Osteoblast (primary cell): Measurements from ENCODE around the gene DCAF6. TPM values are rescaled to one million over a fixed set of nuclear protein-coding genes. Genes with fewer than 3 reads are reported as not detected.
A peak's percentile ranks its signal among the peaks of the same experiment; 100 is the strongest.

Experiments
- DNase-seq: peaks from one replicate; pipeline ENCODE4 v3.0.0; 2011; ENCODE audit warnings: low spot score, mixed read lengths; ENCODE audit not compliant: insufficient read length; ENCODE audit errors: missing footprints
- H2AFZ ChIP-seq: 2 replicates; pipeline ENCODE4 v1.6.0; 2011; ENCODE audit warnings: mild to moderate bottlenecking, low read length
- H3K27ac ChIP-seq: 2 replicates; pipeline ENCODE4 v1.5.1; 2011; ENCODE audit warnings: mild to moderate bottlenecking, low read depth, low read length, moderate library complexity
- H3K27me3 ChIP-seq: 2 replicates; pipeline ENCODE4 v1.6.0; 2012; ENCODE audit warnings: mild to moderate bottlenecking, control low read depth, inconsistent platforms, low read length, moderate library complexity; ENCODE audit not compliant: insufficient read depth
- H3K36me3 ChIP-seq: 2 replicates; pipeline ENCODE4 v1.5.1; 2011; ENCODE audit warnings: mild to moderate bottlenecking, low read length, control low read depth, moderate library complexity; ENCODE audit not compliant: insufficient read depth
- H3K4me1 ChIP-seq: 2 replicates; pipeline ENCODE4 v1.5.1; 2011; ENCODE audit warnings: mild to moderate bottlenecking, low read length, control low read depth, moderate library complexity; ENCODE audit not compliant: insufficient read depth
- H3K4me2 ChIP-seq: 2 replicates; pipeline ENCODE4 v1.6.0; 2011; ENCODE audit warnings: mild to moderate bottlenecking, low read length; ENCODE audit not compliant: insufficient read depth
- H3K4me3 ChIP-seq: fragments of 200-600 bp; sonication (generic); 3 replicates; pipeline ENCODE4 v1.5.1; 2012; ENCODE audit warnings: mild to moderate bottlenecking, low read length, inconsistent platforms; ENCODE audit not compliant: insufficient read depth
- H3K79me2 ChIP-seq: 2 replicates; pipeline ENCODE4 v1.6.0; 2012; ENCODE audit warnings: mild to moderate bottlenecking, low read length, control low read depth, inconsistent platforms; ENCODE audit not compliant: insufficient read depth
- H3K9me3 ChIP-seq: 2 replicates; pipeline ENCODE4 v1.5.1; 2011; ENCODE audit warnings: low read depth, low read length, control low read depth
- H4K20me1 ChIP-seq: 2 replicates; pipeline ENCODE4 v1.6.0; 2012; ENCODE audit warnings: mild to moderate bottlenecking, low read length, control low read depth; ENCODE audit not compliant: insufficient read depth
- CTCF ChIP-seq: IDR thresholded peaks from 2 replicates; pipeline ENCODE4 v1.5.1; 2011; ENCODE audit warnings: mild to moderate bottlenecking, low read depth, low read length, moderate library complexity; ENCODE audit errors: extremely low read depth
- small RNA-seq: library from RNA; depleted of rRNA; stranded (forward); fragments of <200 nt; gene quantifications from one replicate; pipeline ENCODE3, GENCODE V24; 2012
- total RNA-seq: library from RNA; depleted of rRNA; stranded (reverse); fragments of >200 nt; gene quantifications from 2 replicates; pipeline ENCODE4 v1.2.3, GENCODE V29; 2012

The DCAF6 gene
- total RNA-seq, 1 donor = 91.6 TPM

GRCh38 chr1:168116327-168116799 lies 179.9 kb downstream of the DCAF6 start:
- no peak for DNase-seq
- H3K27me3 ChIP-seq = no peaks in the 10 kb centered on the region
- no peak for TF ChIP-seq CTCF
- no peak overlapping the region for H3K4me2 ChIP-seq
- no peaks in the 10 kb centered on the region for H3K9me3 ChIP-seq
- H3K36me3 ChIP-seq = no peaks in the 10 kb centered on the region
- H3K4me3 ChIP-seq = no peak overlapping the region
- no peaks in the 10 kb centered on the region for H4K20me1 ChIP-seq
- no peak overlapping the region for H2AFZ ChIP-seq
- H3K79me2 ChIP-seq = no peaks in the 10 kb centered on the region
- H3K4me1 ChIP-seq = peaks cover 14% of the 10 kb centered on the region
- H3K27ac ChIP-seq = no peak overlapping the region

GRCh38 chr1:168119750-168120149 lies 183.3 kb downstream of the DCAF6 start:
- TF ChIP-seq CTCF = no peak

GRCh38 chr1:168121401-168122011 lies 185.0 kb downstream of the DCAF6 start:
- Histone ChIP-seq H4K20me1 (peaks cover 5% of the 10 kb centered on the region), H3K27ac (peak overlapping the region; percentile 70), H3K4me1 (peaks cover 13% of the 10 kb centered on the region), H3K4me2 (peak overlapping the region; percentile 57), H3K4me3 (no peak overlapping the region), H3K9me3 (no peaks in the 10 kb centered on the region), H3K79me2 (peaks cover 3% of the 10 kb centered on the region), H3K27me3 (no peaks in the 10 kb centered on the region), H2AFZ (no peak overlapping the region), H3K36me3 (no peaks in the 10 kb centered on the region)
- TF ChIP-seq CTCF = no peak
- DNase-seq = peak; percentile 96

More at GRCh38 chr1:168119750-168120149, 183.3 kb downstream of the DCAF6 start:
- Histone ChIP-seq H3K4me2 (no peak overlapping the region), H3K27me3 (no peaks in the 10 kb centered on the region), H3K36me3 (no peaks in the 10 kb centered on the region), H3K27ac (no peak overlapping the region), H3K4me3 (no peak overlapping the region), H3K9me3 (no peaks in the 10 kb centered on the region), H3K4me1 (peaks cover 16% of the 10 kb centered on the region), H2AFZ (no peak overlapping the region), H4K20me1 (peaks cover 5% of the 10 kb centered on the region), H3K79me2 (peaks cover 3% of the 10 kb centered on the region)
- no peak for DNase-seq

- Histone ChIP-seq H3K4me2 (no peak overlapping the region), H2AFZ (no peak overlapping the region), H3K27me3 (no peaks in the 10 kb centered on the region), H4K20me1 (peaks cover 5% of the 10 kb centered on the region), H3K79me2 (peaks cover 3% of the 10 kb centered on the region), H3K9me3 (no peaks in the 10 kb centered on the region), H3K27ac (no peak overlapping the region), H3K4me3 (no peak overlapping the region), H3K4me1 (peaks cover 13% of the 10 kb centered on the region), H3K36me3 (no peaks in the 10 kb centered on the region)
- no peak for DNase-seq
- TF ChIP-seq CTCF = no peak
These were observed 188.6 kb downstream of the DCAF6 start for GRCh38 chr1:168125051-168125450.

Small RNA genes within 50 kb of the gene (small RNA-seq; reads per million reads assigned to genes)
- not detected for gene MIR1255B2

Other genes with a start within 250 kb of the DCAF6 start
- 189 and 215 TPM in 2 replicates for gene MPZL1, start 214.7 kb upstream of the DCAF6 start, total RNA-seq
- 0.29 and 0.36 TPM in 2 replicates for gene ADCY10, start 22.5 kb upstream of the DCAF6 start, total RNA-seq
- gene MPC2, start 389 bp downstream of the DCAF6 start, total RNA-seq = 34.7 and 54.8 TPM in 2 replicates
- gene GPR161, start 200.2 kb downstream of the DCAF6 start, total RNA-seq = 13.8 TPM in 2 replicates
- 30.6 and 30.8 TPM in 2 replicates for gene TIPRL, start 242.3 kb downstream of the DCAF6 start, total RNA-seq